HG02943 (cell line): Measurements from ENCODE around the gene NSUN6.

Experiments
- ATAC-seq: cut with Tn5 transposase; IDR thresholded peaks from one replicate; pipeline ENCODE4 v1.9.1; 2021; ENCODE audit warnings: mild to moderate bottlenecking, low read depth, moderate library complexity; ENCODE audit not compliant: unreplicated experiment

The NSUN6 gene

DNA sequence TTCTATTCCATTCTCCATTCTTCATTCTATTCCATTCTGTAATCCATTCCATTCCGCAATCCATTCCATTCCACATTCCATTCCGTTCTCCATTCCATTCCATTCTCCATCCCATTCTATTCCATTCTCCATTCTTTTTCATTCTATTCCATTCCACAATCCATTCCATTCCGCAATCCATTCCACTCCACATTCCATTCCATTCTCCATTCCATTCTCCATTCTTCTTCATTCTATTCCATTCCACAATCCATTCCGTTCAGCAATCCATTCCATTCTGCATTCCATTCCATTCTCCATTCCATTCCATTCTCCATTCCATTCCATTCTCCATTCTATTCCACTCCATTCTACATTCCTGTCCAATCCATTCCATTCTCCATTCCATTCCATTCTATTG lies 85.2 kb downstream of the NSUN6 start:
- no peak for ATAC-seq

DNA sequence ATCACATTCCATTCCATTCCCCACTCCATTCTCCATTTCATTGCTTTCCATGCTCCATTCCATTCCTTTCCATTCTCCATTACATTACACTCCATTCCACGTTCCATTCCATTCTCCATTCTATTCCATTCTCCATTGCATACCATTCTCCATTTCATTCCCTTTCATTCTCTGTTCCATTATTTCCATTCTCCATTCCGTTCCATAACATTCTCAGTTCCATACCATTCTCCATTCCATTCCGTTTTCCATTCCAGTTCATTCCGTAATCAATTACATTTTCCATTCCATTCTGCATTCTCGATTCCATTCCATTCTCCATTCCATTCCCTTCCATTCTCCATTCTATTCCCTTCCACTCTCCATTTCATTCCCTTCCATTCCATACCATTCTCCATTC lies 86.4 kb downstream of the NSUN6 start:
- ATAC-seq = no peak

DNA sequence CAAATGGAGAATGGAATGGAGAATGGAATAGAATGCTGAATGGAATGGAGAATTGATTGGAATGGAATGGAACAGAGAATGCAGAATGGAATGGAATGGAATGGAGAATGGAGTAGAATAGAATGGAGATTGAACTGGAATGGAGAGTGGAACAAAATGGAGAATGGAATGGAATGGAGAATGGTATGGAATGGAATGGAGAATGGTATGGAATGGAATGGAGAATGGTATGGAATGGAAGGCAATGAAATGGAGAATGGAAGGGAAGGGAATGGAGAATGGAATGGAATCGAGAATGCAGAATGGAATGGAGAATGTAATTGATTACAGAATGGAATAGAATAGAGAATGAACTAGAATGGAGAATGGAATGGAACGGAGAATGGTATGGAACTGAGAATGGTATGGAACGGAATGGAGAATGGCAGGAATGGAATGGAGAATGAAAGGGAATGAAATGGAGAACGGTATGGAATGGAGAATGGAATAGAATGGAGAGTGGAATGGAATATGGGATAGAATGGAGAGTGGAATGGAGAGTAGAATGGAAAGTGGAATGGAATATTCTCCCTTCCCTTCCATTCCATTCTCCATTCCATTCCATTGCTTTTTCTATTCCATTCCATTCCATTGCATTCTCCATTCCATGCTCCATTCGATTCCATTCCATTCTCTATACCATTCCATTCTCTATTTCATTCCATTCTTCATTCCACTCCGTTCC lies 88.2 kb downstream of the NSUN6 start:
- ATAC-seq = no peak

DNA sequence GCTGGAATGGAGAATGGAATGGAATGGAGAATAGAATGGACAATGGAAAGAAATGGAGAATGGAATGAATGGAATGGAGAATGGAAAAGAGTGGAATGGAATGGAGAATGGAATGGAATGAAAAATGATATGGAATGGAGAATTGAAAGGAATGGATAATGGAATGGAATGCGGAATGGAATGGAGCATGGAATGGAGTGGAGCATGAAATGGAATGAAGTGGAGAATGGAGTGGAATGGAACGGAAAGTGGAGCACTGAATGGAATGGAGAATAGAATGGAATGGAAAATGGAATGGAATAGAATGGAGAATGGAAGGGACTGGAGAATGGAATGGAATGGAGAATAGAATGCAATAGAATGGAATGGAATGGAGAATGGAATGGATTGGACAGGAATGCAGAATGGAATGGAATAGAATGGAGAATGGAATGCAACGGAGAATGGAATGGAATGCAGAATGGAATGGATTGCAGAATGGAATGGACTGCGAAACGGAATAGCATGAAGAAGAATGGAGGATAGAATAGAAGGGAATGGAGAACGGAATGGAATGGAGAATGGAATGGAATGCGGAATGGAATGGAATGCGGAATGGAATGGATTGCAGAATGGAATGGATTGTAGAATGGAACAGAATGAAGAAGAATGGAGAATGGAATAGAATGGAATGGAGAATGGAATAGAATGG lies 89.4 kb downstream of the NSUN6 start:
- no peak for ATAC-seq

DNA sequence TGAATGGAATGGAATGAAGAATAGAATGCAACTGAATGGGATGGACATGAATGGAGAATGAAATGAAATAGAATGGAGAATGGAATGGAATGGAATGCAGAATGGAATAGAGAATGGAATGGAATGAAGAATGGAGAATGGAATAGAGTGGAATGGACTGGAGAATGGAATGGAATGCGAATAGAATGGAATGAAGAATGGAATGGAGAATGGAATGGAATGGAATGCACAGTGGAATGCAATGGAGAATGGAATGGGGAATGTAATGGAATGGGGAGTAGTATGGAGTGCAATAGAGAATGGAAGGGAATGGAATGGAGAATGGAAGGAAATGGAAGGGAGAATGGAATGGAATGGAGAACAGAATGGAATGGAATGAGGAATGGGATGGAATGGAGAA lies 93.4 kb downstream of the NSUN6 start:
- no peak for ATAC-seq

DNA sequence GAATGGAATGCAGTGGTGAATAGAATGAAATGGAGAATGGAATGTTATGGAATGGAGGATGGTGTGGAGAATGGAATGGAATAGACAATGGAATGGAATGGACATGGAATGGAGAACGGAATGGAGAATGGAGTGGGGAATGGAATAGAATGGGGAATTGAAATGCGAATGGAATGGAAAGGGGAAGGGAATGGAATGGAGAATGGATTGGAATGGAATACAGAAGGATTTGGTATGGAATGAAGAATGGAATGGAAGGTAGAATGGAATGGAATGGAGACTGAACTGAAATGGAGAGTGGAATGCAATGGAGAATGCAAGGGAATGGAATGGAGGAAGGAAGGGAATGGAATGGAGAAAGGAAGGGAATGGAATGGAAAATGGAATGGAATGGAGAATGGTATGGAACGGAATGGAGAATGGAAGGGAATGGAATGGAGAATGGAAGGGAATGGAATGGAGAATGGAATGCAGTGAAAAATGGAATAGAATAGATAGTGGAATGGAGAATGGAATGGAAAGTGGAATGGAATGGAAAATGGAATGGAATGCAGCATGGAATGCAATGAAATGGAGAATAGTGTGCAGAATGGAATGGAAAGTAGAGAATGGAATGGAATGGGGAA lies 94.8 kb downstream of the NSUN6 start:
- ATAC-seq = no peak

DNA sequence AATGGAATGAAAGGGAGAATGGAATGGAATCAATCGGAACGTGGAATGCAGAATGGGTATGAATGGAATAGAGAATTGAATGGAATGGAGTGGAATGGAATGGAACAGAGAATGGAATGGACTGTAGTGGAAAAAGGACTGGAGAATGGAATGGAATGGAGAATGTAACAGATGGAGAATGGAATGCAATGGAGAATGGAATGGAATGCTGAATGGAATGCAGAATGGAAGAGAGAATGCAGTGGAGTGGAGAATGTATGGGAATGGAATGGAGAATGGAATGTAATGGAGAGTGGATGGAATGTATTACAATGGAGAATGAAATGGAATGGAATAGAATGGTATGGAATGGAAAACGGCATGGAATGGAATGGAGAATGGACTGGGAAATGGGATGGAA lies 96.9 kb downstream of the NSUN6 start:
- ATAC-seq = no peak

DNA sequence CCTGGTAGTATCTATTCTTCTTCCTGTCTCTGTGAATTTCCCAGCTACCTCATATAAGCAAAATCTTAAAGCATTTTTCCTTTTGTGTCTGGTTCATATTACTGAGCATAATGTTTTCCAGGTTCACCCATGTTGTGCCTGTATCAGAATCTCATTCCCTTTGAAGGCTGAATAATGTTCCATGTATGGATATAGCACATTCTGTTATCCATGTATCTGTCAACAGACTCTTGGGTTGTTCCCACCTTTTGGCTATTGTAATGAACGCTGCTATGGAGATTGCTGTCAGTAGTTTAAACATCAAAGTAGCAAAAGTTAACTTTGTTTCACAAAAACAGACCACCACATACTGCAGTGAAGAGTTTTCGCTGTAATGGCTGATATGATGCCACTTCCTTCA lies 99.9 kb downstream of the NSUN6 start:
- no peak for ATAC-seq

DNA sequence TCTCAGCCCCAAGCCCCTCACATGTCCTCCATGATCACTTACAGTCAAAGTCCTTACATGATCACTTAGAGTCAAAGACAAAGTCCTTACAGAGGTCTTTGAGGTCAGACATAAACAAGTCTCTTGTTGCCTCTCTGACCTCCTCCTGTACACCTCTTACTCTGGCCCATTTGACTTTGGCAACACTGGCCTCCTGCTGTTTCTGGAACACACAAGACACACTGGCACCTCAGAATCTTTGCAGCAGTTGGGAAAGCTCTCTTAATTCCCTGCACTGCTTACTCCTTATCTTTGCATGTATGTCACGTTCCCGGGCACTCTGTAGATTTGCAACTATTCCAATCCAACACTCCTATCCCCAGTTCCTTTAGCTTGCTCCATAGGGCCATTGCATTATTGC lies 102.3 kb downstream of the NSUN6 start:
- no peak for ATAC-seq

DNA sequence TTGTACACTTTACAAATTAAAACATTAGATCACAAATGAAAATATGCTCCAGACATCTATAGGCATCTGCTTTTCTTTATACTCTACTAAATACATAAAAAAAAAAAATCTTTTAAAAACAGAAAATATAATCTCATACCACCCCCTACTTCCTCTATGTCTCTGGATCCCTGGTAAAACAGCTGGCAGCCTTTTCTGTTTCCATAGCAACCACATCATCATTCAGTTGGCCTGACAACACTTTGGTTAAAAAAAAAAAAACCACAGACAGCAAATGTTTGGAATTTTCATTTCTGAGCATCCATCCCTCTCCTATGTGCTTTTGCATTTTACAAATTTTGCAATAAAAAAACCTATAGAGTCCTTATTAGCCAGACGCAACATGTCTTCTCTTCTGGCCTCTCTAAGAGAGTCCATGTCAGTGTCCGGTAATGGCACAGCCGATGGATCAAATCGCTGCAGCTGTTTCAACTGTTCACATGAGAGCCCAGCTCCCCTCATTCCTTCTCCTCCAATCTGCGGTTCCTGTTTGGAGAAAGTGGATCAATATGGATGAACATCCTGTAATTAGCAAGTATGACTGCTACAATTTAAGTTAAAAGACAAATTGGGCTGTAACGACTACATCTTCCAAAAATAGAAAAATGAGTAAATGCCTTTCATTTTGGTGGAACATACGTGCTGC lies 105.6 kb downstream of the NSUN6 start:
- no peak for ATAC-seq

DNA sequence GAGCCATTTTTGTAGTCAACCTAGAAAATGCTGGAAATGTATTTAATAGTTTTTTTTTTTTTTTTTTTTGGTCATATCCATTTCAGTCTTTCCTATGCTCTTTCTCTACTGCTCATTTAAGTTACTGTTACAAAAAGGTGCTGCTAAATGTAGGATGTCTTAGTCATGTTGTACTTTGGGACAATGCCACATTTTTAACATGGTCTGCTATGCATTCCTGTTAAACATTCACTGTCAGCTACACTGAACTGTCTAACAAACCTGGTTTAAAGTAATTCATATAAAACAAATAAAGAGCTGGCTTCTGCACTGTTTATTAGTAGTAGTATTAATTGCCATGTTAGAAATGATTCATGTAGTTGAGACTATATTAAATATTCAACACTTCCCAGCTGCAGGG lies 108.6 kb downstream of the NSUN6 start:
- ATAC-seq = no peak

DNA sequence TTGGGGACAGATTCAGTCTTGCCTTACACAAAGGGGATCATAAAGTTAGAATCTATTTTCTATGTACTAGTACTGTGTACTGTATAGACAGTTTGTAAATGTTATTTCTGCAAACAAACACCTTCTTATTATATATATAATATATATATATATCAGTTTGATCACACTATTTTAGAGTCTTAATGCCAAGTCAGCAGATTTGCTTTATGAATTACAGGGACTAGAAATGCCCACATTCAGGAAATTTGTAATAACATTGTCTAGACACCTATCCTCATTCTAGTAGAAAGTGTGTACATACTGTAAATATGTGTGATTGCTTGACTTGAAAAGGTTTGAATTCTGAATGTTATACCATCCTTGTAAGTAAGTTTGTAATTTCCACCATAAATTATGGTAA lies 111.2 kb downstream of the NSUN6 start:
- ATAC-seq = no peak

DNA sequence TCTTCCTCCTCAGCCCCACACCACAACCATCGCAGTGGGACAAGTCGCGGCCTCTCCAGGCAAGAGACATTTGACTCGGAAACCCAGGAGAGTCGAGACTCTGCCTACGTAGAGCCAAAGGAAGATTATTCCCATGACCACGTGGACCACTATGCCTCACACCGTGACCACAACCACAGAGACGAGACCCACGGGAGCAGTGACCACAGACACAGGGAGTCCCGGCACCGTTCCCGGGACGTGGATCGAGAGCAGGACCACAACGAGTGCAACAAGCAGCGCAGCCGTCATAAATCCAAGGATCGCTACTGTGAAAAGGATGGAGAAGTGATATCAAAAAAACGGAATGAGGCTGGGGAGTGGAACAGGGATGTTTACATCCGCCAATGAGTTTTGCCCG lies 112.1 kb downstream of the NSUN6 start:
- no peak for ATAC-seq

DNA sequence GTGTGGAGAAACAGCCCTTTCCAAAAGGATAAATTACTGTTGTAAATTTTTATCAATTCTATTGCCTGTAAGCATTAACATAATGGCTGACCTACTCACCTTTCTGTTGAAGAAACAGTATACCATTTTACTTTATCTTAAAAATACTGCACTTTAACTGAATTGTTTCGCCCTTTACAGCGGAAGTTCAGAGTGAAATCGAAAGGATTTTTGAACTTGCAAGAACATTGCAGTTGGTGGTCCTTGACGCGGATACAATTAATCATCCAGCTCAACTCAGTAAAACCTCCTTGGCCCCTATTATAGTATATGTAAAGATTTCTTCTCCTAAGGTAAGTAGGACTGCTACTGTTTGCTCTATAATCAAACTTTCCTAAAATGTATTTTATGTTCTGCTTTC lies 117.5 kb downstream of the NSUN6 start:
- no peak for ATAC-seq

DNA sequence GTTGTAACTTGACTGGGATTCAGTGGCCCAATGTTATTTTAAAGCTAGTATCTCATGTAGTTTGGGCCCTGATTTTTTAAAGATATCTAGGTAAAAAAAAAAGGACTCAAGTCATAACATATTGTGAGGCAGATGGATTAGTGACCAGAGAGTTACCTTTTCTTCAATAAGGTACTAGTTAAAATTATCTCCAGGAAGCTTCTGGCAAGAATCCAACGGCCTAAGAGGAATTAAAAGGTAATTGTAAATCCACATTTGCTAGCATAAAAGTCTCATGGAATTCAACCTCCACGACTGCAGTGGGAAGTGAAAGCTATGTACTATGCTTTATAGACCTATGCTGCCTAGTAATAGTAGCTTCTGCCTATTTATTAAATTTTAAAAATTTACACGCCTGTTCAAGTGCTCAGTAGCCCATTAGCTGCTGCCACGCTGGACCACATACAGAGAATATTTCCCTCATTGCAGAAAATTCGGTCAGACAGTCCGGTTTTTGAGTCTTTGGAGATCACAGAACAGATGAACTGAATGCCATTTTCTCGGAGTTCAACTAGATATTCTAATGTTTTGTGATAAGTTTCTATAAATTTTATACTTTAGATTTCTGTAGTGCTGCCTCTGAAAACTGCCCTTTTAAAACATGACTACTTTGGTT lies 118.4 kb downstream of the NSUN6 start:
- ATAC-seq = no peak

DNA sequence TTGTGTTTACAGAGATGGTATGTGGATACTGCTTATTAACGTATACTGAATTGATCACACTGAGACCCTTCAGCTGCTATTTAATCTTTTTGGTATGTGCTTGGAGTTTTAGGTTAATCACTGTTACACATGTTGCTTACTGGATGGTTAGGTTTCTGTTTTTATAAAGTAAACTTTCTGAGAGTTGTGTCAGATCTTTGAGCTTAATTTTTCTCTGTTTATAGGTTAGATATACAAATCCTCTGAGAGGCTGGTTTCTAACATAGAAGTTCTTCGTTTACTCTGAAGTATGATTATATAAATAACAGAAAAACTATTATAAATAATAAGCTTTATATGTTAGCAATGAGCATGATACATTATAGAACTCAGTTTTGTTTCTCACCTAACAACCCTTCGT lies 123.1 kb downstream of the NSUN6 start:
- ATAC-seq = no peak

DNA sequence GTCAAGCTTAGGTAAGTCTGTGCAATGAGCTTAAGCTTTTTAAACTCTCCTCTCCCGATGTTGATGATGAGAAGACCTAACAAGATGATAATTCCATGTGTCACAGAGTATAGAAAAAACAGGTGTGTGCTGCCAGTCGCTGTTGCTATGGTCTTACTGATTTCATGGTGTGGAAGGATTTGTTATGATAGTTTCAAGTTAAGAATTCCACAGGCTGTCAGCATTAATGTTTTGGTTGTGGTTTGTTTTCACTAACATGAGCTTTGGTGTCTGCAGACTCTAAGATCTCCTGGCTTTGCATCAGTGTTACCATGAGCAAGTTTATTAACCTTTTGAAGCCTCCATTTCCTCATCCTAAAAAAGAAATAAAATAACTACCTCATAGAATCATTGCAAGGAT lies 123.7 kb downstream of the NSUN6 start:
- ATAC-seq = no peak

DNA sequence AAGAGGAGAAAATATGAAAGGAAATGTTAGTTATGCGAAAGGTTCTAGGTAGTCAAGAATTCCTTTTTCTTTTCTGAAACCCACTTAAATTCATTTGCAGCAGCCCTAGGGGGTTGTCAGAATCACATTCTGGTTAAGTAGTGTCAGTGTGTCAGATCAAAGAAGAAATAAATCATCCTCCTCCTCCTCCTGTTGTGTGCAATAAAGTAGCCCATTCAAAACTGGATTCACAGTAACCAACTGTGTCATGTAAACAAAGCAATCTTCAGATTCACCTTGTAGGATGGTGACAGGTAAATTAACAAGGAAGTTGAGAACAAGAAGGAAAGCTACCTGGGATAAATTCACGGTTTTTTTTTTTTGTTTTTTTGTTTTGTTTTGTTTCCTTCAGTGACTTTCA lies 127.5 kb downstream of the NSUN6 start:
- ATAC-seq = no peak

DNA sequence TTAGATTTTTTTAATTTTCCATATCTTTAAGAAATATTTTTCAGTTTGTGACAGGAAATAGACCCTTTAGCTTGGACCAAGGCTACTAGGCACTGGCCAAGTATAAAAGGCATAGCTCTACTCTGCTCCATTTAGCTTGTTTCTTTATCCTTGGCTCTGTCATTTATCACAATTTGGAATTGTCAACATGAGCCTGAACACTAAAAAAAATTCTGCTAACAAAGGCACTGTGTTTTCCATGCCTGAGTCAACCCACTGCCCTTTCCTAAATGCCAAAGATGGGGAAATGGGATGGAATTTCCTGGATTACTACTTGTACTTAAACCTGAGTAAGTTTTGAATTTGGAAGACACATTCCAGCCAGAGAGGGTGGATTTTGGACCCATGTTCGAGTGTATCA lies 128.4 kb downstream of the NSUN6 start:
- no peak for ATAC-seq

DNA sequence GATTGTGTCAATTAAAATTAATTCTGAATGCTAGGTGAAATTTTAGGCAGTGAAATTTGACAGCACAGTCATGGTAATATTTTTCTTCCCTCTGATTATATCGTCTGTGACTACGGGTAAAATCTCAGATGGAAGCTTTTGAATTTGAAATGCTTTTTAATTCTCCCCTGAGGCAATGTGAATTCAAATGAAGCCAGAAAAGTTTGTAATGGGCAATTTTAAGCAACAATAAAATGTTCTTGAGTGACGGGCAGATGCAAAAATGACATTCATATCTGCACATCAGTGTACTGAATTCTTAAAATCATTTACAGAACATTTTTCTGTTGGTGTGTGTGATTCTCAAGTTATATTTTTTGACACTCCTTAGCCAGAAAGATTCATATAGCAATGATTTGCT lies 134.5 kb downstream of the NSUN6 start:
- no peak for ATAC-seq

DNA sequence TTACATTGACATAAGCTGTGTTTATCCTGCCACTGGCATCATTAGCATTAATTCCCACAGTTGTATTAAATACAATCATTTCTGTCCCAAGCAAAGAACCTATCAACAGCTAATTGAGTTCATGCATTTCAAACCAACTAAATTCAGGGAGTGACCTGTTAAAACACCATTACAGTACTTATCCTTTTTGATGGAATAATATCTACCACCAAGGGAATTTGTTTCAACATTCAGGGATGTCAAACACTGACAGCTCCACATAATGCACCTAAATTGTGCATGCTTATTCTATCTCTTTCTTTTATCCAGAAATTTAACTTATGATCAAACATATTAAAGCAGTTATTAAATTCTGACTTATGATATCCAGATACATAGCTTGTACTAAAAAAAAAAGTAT lies 136.8 kb downstream of the NSUN6 start:
- no peak for ATAC-seq
